Activated T-cell treated with anti-CD3 and anti-CD28 coated beads for 1 hour (primary cell): ENCODE data around the gene MCTP1.
"Not testable (repeated sequence)": the region's sequence is repeated elsewhere in the genome, so short reads cannot be mapped to it uniquely, and the experiment has no call there.

Experiments
- DNase-seq: peaks from one replicate; pipeline ENCODE4 v3.0.0-alpha.2; 2020; ENCODE audit warnings: low read depth

The MCTP1 gene

DNA sequence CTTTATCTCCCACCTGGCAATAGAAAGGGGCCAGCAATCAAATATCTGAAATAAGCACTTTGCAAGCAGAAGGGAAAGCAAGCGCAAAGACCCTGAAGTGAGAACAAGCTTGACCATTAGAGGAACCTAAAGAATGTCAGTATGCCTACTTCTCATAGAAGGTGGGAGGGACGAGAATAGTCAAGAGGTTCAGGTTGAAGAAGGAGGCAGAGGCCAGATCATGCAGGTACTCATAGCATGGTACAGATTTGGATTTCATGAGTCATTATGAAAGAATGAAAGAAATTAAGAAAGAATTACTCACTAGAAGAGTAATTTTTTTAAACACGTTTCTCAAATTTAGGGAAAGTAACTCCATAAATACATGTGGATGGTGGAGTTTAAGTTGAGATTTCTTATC lies 33.7 kb downstream of the MCTP1 start:
- no peak for DNase-seq

DNA sequence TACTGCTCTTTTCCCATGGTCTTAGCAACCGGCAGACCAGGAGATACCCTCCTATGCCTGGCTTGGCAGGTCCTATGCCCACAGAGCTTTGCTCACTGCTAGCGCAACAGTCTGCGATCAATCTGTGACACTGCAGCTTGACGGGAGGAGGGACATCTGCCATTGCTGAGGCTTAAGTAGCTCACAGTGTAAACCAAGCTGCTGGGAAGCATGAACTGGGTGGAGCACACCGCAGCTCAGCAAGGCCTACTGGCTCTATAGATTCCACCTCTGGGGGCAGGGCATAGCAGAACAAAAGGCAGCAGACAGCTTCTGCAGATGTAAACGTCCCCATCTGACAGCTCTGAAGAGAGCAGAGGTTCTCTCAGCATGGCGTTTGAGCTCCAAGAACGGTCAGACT lies 40.4 kb downstream of the MCTP1 start:
- no peak for DNase-seq

DNA sequence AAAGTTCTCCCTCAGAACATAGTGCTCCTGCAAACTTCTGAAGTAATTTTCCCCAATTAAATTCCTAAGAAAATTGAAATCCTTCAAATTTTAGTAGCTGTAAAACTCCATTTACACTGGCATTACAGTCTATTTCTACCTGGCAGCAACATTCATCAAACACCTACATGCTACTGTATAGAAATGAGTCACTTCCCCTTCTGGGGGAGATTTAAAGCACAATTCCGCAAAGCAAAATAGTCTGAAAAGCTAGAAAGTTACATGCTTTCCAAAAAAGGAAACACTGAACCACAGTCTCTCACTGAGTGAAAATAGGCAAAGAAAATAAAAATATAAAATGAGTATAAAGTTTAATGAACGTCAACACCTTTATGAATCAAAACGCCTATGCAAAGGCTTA lies 43.3 kb downstream of the MCTP1 start:
- no peak for DNase-seq

GRCh38 chr5:95241161-95241560 lies 43.7 kb downstream of the MCTP1 start:
- no peak for DNase-seq

DNA sequence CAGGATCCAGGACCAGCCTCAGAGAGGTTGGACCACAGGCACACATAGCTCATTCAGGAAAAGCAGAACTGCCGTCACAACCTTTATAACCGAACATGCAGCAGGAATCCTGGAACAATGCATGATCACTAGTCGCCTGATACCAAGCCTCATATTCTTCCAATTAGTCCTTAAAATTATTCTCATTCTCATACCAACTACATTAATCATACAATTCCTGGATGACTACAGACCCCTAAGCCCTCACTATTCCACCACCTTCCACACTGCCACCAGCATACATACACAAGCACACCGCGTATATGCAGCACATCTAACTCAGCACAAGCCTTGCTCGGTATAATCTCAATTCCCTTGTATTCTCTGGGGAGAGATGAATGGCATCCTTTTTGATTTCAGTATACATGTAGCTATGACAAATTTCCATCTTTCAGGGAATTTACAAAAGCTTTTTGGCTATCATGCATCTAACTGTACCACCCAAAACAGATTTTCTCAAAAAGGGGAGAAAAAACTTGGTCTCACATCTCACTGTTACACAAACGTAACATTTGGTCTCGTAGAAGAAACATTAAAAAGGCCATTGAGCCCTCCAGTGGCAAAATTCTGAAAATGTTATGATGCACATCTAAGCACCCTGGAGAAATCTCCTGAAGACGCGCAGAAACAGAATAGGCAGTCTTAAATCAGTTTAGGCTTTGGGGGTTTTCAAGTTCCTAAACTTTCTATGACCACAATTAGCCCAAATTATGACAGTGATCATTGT lies 46.2 kb downstream of the MCTP1 start:
- no peak for DNase-seq

- DNase-seq = no peak
These were observed 47.6 kb downstream of the MCTP1 start for GRCh38 chr5:95237324-95237723.

DNA sequence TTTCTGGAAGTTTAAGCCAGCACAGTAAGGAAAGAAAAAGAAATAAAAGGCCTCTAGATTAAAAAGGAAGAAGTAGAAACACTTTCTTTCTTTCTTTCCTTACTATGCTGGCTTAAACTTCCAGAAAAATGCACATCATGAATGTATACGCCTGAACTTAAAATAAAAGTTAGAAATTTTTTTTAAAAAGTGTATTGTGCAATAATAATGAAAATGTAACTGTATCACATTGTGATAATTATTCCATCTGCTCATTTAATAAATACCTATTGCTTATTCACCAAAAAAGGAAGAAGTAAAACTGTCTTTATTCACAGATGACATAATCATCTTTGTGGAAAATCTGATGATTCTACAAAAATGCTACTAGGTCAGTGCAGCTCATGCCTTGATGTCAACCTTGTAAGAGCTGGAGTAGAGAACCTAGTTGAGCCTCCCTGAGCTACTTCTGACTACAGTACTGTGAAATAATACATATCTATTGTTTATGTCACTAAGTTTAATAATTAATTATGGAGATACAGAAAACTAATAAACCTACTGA lies 49.4 kb downstream of the MCTP1 start:
- no peak for DNase-seq

DNA sequence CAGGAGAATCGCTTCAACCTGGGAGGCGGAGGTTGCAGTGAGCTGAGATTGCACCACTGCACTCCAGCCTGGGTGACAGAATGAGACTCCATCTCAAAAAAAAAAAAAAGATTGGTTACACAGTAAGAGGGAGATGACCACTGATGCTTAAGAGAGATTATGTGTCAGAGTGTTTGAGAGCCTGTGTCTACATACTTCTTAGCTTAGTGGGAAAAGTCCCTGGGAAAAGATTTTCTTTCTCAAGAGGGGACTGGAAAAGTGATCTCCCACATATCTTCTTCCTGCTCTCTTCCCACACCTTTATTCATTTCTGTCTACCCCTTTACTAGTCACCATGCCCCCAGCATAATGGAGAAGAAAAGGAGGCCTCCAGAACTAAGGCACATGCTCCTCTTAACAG lies 55.2 kb downstream of the MCTP1 start:
- DNase-seq = no peak

DNA sequence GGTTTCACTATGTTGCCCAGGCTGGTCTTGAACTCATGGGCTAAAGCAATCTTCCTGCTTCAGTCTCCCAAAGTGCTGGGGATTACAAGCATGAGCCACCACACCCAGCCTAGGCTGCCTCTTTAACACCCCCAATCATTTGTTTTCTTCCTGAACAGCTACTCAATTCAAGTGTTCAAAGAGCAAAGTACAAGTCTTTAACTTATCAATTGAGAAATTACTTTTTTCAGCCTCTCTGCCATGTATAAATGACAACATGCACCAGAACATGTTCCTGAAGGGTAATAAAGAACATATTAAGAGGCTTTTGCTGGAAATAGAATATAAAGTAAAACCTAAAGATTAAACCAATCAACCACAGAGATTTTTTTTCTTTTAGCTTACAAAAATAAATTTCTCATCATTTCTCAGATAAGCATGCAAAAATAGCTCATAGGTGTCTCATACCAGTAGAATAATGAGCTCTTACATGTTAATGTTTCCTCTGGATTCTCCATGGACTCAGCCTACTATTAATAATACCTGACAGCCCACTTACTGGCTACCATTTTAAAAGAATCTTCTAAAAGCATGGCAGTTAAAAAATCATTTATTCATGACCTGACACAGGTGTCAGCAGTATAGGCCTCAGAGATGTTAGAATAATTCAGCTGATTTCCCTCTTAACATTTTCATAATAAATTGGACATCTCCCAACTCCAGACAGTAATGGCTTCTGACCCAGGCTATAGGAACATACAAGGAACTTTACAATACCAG lies 60.0 kb downstream of the MCTP1 start:
- DNase-seq = no peak

- no peak for DNase-seq
These were observed 61.2 kb downstream of the MCTP1 start for GRCh38 chr5:95223566-95224258.

DNA sequence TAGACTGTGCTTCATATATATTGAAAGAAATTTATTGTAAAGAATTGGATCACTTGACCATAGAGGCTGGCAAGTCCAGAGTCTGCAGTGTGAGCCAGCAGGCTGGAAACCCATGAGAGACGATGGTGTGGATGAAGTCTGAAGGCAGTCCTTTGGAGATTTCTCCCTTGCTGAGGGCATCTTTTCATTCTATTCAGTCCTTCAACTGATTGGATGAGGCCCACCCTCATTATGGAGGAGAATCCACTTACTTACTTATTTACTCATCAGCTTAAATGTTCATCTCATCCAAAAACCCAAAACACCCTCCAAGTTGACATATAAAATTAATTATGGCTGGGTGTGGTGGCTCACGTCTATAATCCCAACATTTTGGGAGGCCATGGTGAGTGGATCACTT lies 62.1 kb downstream of the MCTP1 start:
- DNase-seq = no peak

- DNase-seq = no peak
These were observed 63.7 kb downstream of the MCTP1 start for GRCh38 chr5:95221234-95221633.

- no peak for DNase-seq
These were observed 64.5 kb downstream of the MCTP1 start for GRCh38 chr5:95220381-95220780.

DNA sequence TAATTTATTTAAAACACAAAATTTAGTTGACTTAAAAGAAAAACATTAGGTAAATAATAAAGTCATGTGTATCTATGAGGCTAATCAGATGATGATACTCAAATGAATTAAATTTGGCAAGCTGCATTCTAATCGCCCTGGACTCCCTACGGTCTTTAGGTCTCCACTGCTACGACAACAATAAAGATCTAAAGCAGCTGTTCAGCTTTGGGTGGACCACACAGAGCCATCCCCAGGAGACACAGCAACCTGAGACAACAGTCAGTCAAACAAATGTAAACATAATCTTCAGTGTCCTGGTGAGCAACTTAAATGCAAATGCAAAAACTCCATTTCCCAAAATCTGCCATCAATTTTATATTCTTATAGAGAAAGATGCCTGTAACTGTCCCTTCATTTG lies 65.5 kb downstream of the MCTP1 start:
- DNase-seq = no peak

DNA sequence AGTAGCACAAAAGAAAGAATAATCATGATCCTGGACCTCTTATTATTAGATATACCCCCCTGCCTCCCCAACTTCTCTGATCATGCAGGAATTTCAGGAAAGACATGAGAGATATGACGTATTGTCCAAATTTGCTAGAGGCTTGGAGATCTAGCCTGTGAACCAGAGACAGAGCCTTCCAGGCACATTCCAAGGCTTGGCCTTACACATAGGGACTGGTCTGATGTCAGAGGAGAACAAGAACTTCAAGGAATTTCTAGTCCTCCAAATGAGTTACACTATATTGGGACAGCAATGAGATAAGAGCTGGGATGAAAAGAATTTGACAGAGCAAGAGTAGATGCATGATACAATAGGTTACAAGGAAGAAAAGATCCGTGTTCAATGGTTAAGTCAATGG lies 67.0 kb downstream of the MCTP1 start:
- DNase-seq = no peak

DNA sequence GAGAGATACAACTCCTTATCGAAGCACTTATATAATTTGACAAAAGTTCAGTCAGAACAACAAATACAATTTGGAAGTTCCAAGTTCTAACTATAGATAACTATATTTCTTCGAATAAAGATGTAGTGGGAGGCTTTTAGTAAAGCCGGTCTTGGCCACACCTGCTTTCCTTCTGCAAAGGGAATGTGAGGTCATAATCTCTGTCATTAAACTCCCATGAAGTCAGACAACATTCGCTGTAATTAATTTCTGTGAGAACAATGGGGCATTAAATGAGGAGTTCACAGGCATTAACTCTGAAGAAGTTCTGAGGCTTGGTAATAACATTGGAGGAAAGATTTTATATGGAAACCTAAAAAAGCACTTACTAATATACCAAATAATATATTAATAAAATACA lies 67.5 kb downstream of the MCTP1 start:
- no peak for DNase-seq

DNA sequence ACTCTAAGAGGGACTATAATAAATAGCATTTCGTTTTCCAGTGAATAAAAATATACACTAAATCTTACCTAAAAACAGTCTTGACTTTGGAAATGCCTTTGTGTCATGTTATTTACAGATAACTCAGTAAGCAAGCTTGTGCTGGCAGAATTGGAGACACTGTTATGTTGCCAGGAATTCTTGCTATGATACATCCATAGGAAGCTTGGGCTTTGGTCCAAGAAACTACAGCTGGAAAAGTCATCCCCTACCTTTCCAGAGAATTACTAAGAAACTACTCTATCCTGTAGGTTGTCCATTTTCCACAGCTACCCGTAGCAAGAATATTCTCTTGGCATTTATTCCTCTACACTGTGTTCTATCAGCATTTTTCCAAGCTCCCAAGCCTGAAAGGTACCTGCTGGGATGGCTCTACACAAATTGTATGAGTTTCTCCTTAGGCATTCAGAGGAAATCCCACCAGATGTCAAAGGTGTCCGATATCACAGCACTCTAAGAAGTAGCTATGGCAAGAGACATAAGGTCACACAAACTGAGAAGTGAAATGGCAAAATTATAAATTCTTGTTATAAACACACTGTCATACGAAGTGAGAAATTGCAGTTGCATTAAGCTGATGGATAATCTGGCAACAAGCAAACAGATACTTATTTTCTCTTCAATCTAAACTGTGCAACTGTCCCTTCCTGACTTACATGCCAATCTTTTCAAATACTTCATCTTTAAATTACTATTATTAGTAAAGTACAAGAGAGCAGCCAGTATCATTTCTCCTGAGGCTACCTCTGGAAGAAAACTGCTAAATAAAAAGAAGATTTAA lies 68.5 kb downstream of the MCTP1 start:
- DNase-seq = no peak

DNA sequence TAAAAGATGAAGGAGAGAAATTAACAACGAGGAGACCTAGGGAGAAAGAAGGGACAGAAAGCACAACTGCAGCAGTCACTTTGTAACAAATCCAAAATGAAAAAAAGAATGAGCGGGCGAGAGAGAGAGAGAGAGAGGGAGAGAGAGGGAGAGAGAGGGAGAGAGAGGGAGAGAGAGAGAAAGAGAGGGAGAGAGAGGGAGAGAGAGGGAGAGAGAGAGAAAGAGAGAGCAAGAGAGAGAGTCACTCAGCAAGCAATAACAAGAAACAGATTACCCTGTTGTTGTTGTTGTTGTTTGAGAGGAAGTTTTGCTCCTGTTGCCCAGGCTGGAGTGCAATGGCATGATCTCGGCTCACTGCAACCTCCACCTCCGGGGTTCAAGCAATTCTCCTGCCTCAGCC lies 77.1 kb downstream of the MCTP1 start:
- not testable (repeated sequence) for DNase-seq

DNA sequence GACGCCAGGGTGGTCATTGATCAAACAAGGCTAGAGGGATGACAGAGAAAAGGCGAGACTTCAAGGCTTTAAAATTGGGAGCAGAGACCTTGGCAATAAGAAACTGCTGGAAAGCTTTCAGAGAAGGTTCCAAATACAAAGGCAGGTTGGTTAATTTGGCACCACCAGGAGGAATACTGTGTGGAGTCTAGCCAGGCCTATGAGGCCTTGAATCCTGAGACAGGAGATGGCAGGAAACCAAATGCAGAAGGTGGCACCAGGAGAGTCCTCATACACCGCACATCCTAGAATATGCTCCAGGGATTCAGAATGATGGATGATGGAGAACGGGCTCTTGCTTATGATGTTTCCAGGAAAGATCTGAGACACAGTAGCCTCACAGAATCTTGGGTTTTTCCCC lies 90.0 kb downstream of the MCTP1 start:
- DNase-seq = no peak

DNA sequence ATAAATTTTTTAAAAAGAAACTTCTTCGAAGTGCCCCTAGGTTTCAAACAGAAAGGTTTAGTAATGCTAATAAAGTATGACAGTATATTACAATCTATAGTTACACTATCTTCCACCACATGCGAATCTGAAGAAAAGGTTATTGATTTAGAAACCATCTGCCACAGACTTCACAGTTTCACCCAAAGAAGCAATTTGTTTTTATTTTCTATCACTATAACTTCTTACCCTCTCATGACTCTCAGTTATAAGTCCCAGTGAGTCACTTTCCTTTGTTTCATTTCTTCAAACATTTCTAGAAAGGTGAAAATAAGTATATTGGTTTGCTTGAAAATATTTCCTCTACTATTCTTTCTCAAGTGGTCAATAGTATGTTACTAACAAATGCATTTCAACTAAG lies 93.6 kb downstream of the MCTP1 start:
- no peak for DNase-seq

- no peak for DNase-seq
These were observed 100.0 kb downstream of the MCTP1 start for GRCh38 chr5:95184924-95185323.

DNA sequence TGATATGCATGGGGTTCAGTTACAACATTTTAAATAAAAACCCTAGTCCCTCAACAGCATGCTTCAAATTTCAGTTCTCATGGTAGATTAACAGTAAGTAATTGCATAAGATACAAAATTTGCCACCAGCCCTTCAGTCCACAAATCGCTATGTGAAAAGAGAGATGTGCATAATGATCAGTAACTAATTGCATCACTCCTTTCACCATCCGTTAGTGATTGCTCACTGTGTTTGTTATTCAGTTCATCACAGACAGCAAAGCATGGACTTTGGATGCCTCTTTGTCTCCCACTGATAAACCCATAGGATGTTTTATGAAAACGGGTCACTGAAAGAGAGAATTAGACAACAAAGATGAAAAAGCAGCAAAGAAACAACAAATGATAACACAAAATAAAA lies 103.2 kb downstream of the MCTP1 start:
- DNase-seq = no peak
